IMR-90 (cell line): ENCODE results near the gene USP30. TPM values are rescaled to one million over a fixed set of nuclear protein-coding genes. Genes with fewer than 3 reads are reported as not detected.

Experiments
- ATAC-seq: fragments of 200-7000 bp; cut with Tn5 transposase; 2 replicates; pipeline ENCODE4 v1.9.1; 2020; ENCODE audit warnings: low read depth, mild to moderate bottlenecking, moderate library complexity
- BruUV-seq: library from RNA; stranded (reverse); fragments of 400-500 nt; replicated peaks from 2 replicates; lab custom pipeline; 2021; lab: Mats Ljungman, UMichigan
- CTCF ChIA-PET: fragments of 300-600 bp; formaldehyde crosslinking; extraction: SDS; loops from one replicate; lab custom pipeline; 2021; ENCODE audit warnings: antibody characterized with exemption; lab: Yijun Ruan, JAX
- POLR2A ChIA-PET: fragments of 300-600 bp; sonication (Branson Sonifier 250); formaldehyde crosslinking; loops from one replicate; lab custom pipeline; 2022; ENCODE audit warnings: antibody characterized with exemption; ENCODE audit not compliant: unreplicated experiment; lab: Charles Lee
- DNase-seq: peaks from one replicate; pipeline ENCODE4 v3.0.0; 2013
- H2AFZ ChIP-seq: replicated peaks from 2 replicates; pipeline ENCODE3; 2013; ENCODE audit warnings: low read length, mild to moderate bottlenecking; ENCODE audit not compliant: poor library complexity
- H2AK5ac ChIP-seq: 2 replicates; pipeline ENCODE4 v1.6.1; 2013; ENCODE audit warnings: low read depth, low read length, inconsistent platforms
- H2AK9ac ChIP-seq: replicated peaks from 2 replicates; pipeline ENCODE3; 2013; ENCODE audit warnings: mild to moderate bottlenecking, low read depth, low read length, moderate library complexity; ENCODE audit not compliant: poor library complexity
- H2BK120ac ChIP-seq: 2 replicates; pipeline ENCODE4 v1.6.1; 2013; ENCODE audit warnings: low read depth, low read length, inconsistent platforms
- H2BK15ac ChIP-seq: 3 replicates; pipeline ENCODE4 v1.6.1; 2013; ENCODE audit warnings: low read depth, low read length, inconsistent platforms
- H2BK20ac ChIP-seq: 2 replicates; pipeline ENCODE4 v1.6.1; 2013; ENCODE audit warnings: low read depth, mild to moderate bottlenecking, inconsistent platforms, low read length, moderate library complexity
- H2BK5ac ChIP-seq: 2 replicates; pipeline ENCODE4 v1.6.1; 2013; ENCODE audit warnings: mild to moderate bottlenecking, low read depth, low read length, inconsistent platforms; ENCODE audit not compliant: poor library complexity, severe bottlenecking
- H3K14ac ChIP-seq: replicated peaks from 2 replicates; pipeline ENCODE4 v1.6.1; 2013; ENCODE audit warnings: low read depth, low read length, inconsistent platforms
- H3K18ac ChIP-seq: 2 replicates; pipeline ENCODE4 v1.6.1; 2013; ENCODE audit warnings: low read depth, low read length, control low read depth
- H3K23ac ChIP-seq: 2 replicates; pipeline ENCODE4 v1.6.1; 2013; ENCODE audit warnings: low read depth, low read length, inconsistent platforms
- H3K27ac ChIP-seq: 2 replicates; pipeline ENCODE4 v1.5.1; 2013; ENCODE audit warnings: mild to moderate bottlenecking, control low read depth, low read length; ENCODE audit not compliant: insufficient read depth
- H3K27me3 ChIP-seq: 2 replicates; pipeline ENCODE4 v1.6.1; 2013; ENCODE audit warnings: low read length; ENCODE audit not compliant: control insufficient read depth, insufficient read depth
- H3K36me3 ChIP-seq: 2 replicates; pipeline ENCODE4 v1.6.1; 2013; ENCODE audit warnings: low read length, mixed read lengths; ENCODE audit not compliant: control insufficient read depth, insufficient read depth
- H3K4ac ChIP-seq: 2 replicates; pipeline ENCODE4 v1.6.1; 2013; ENCODE audit warnings: low read depth, low read length, inconsistent platforms
- H3K4me1 ChIP-seq: 2 replicates; pipeline ENCODE4 v1.6.1; 2013; ENCODE audit warnings: low read length, mixed read lengths; ENCODE audit not compliant: control insufficient read depth, insufficient read depth
- H3K4me2 ChIP-seq: 2 replicates; pipeline ENCODE4 v1.6.1; 2013; ENCODE audit warnings: low read depth, mild to moderate bottlenecking, control low read depth, low read length, moderate library complexity
- H3K4me3 ChIP-seq: 2 replicates; pipeline ENCODE4 v1.5.1; 2013; ENCODE audit warnings: low read depth, mild to moderate bottlenecking, control low read depth, low read length, moderate library complexity; ENCODE audit not compliant: insufficient read depth
- H3K56ac ChIP-seq: 2 replicates; pipeline ENCODE4 v1.6.1; 2013; ENCODE audit warnings: low read length, inconsistent platforms; ENCODE audit not compliant: insufficient read depth; ENCODE audit errors: extremely low read depth
- H3K79me1 ChIP-seq, 2 experiments: 2 replicates each; pipeline ENCODE4 v1.6.1; 2013; ENCODE audit warnings: low read length in 2 of 2, inconsistent platforms in 1 of 2, low read depth in 1 of 2
- H3K9ac ChIP-seq: 2 replicates; pipeline ENCODE4 v1.6.1; 2013; ENCODE audit warnings: low read depth, low read length, control low read depth
- H3K9me1 ChIP-seq: 2 replicates; pipeline ENCODE4 v1.6.1; 2013; ENCODE audit warnings: low read length, inconsistent platforms; ENCODE audit not compliant: insufficient read depth
- H3K9me3 ChIP-seq: 2 replicates; pipeline ENCODE4 v1.6.1; 2013; ENCODE audit warnings: low read length; ENCODE audit not compliant: control insufficient read depth, insufficient read depth
- H4K20me1 ChIP-seq: 2 replicates; pipeline ENCODE4 v1.6.1; 2013; ENCODE audit warnings: low read length, inconsistent platforms; ENCODE audit not compliant: insufficient read depth
- H4K5ac ChIP-seq: 2 replicates; pipeline ENCODE4 v1.6.1; 2013; ENCODE audit warnings: mild to moderate bottlenecking, low read depth, low read length, control low read depth
- H4K8ac ChIP-seq, 2 experiments: 2 replicates each; pipeline ENCODE4 v1.6.1; 2013; ENCODE audit warnings: low read depth in 2 of 2, low read length in 2 of 2, control low read depth in 1 of 2, inconsistent platforms in 1 of 2
- H4K91ac ChIP-seq: 2 replicates; pipeline ENCODE4 v1.6.1; 2013; ENCODE audit warnings: low read depth, low read length, inconsistent platforms; ENCODE audit not compliant: insufficient read depth
- BHLHE40 ChIP-seq: fragments of 150-350 bp; IDR thresholded peaks from 2 replicates; pipeline ENCODE4 v1.6.1; 2016; ENCODE audit warnings: mild to moderate bottlenecking, low read depth, low read length
- CHD1 ChIP-seq: IDR thresholded peaks from 2 replicates; pipeline ENCODE4 v1.6.1; 2012; ENCODE audit warnings: low read depth, low read length, improper control_type of control experiment
- FOS ChIP-seq: fragments of 150-350 bp; IDR thresholded peaks from 2 replicates; pipeline ENCODE4 v1.6.1; 2016; ENCODE audit warnings: low read depth, low read length
- MAZ ChIP-seq: IDR thresholded peaks from 2 replicates; pipeline ENCODE4 v1.6.1; 2012; ENCODE audit warnings: low read depth, mild to moderate bottlenecking, low read length, improper control_type of control experiment, moderate library complexity, borderline replicate concordance
- MXI1 ChIP-seq: IDR thresholded peaks from 2 replicates; pipeline ENCODE4 v1.6.1; 2012; ENCODE audit warnings: low read depth, mild to moderate bottlenecking, low read length, moderate library complexity, borderline replicate concordance
- RAD21 ChIP-seq: IDR thresholded peaks from 2 replicates; pipeline ENCODE4 v1.6.1; 2012; ENCODE audit warnings: low read length, improper control_type of control experiment
- RFX5 ChIP-seq: IDR thresholded peaks from 2 replicates; pipeline ENCODE4 v1.8.0; 2012; ENCODE audit warnings: low read depth, mild to moderate bottlenecking, low read length, moderate library complexity
- SMC3 ChIP-seq: fragments of 150-350 bp; IDR thresholded peaks from 2 replicates; pipeline ENCODE4 v1.6.1; 2016; ENCODE audit warnings: low read depth, mild to moderate bottlenecking, antibody characterized with exemption, low read length, moderate library complexity
- WGBS, 2 experiments: methylation state at CpG; one replicate each; pipeline versions ENCODE4 v1.1.5 to v1.1.7; 2013; ENCODE audit warnings: missing lambda C conversion rate in 2 of 2; ENCODE audit not compliant: insufficient read length in 1 of 2; ENCODE audit errors: extremely low coverage in 2 of 2; 5-methylcytosine and 5-hydroxymethylcytosine counted together
- dilution Hi-C: fragments of 300-500 bp; cut with HindIII; formaldehyde crosslinking; loops from one replicate; pipeline ENCODE4 v1.14.3; 2018; ENCODE audit warnings: low sequenced_read_pairs; ENCODE audit not compliant: unreplicated experiment
- in situ Hi-C: fragments of 300-500 bp; cut with MboI; formaldehyde crosslinking; loops from 3 replicates; pipeline ENCODE4 v1.14.3; 2019; ENCODE audit warnings: low sequenced_read_pairs, inconsistent platforms, mixed read lengths
- intact Hi-C: fragments of 100-400 bp; cut with micrococcal nuclease; formaldehyde crosslinking; loops from 2 replicates; pipeline ENCODE4 v1.10.0; 2022
- polyA plus RNA-seq, 3 experiments: library from polyadenylated mRNA; depleted of rRNA; stranded (reverse); fragments of >200 nt; gene quantifications; 2 replicates each; pipeline ENCODE4 v1.2.3, GENCODE V29; 2012; ENCODE audit warnings: low replicate concordance in 1 of 3
- total RNA-seq: library from RNA; depleted of rRNA; stranded (reverse); fragments of >200 nt; gene quantifications from 2 replicates; pipeline ENCODE4 v1.2.3, GENCODE V29; 2012

The USP30 gene
- total and polyA plus RNA-seq, 2 of the 4 experiments (the other 2 are of a cell fraction), result 10.4 to 11.2 TPM

DNA sequence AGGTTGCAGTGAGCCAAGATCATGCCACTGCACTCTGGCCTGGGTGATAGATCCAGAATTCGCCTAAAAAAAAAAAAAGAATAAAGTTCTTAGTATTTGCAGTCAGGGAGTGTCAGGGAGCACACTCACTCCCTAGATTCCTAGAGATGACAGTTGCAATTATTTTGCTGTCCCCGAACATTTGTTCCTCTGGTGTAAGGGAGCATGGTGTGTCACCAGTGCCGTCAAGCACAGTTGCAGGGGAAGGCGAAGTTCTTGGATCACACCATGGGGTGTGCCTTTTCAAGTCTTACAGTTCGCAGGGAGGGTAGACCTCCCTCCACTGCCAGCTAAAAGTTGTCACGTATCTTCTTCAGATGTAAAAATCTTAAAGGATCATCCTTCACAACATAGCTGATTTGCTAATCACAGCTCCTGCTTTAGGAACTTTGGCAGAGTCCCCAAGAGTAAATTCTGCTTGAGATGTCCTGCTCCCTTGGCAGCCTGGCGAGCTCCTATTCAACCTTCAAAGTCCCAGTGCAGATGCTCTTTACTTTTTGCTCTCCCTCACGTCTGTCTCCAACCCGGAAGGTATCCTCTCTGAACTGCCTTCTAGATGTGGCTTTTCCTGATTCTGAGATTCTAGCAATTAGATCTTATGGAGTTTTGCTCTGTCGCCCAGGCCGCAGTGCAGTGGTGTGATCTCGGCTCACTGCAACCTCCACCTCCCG lies 75.3 kb downstream of the USP30 start:
- no peak overlapping the region for H3K4me2 ChIP-seq

More for the DNA sequence above, 75.3 kb downstream of the USP30 start:
- H3K9ac ChIP-seq, result no peak overlapping the region
- no peak overlapping the region for H4K5ac ChIP-seq
- H2AK5ac ChIP-seq, result no peak overlapping the region
- DNase-seq, result no peak
- dilution Hi-C loops, result no loop called here
- no peak overlapping the region for H4K8ac ChIP-seq
- POLR2A ChIA-PET, result no interaction called here
- H3K56ac ChIP-seq, result no peak overlapping the region
- no peak overlapping the region for H2BK120ac ChIP-seq
- H3K9me3 ChIP-seq, result no peaks in the 10 kb centered on the region
- no peak overlapping the region for H3K14ac ChIP-seq
- CTCF ChIA-PET, result no interaction called here
- H3K4me3 ChIP-seq, result no peak overlapping the region
- H3K36me3 ChIP-seq, result no peaks in the 10 kb centered on the region
- in situ Hi-C loops, result no loop called here
- BruUV-seq, result no TSS peak
- H3K9me1 ChIP-seq, result no peaks in the 10 kb centered on the region
- intact Hi-C loops, result no loop called here
- H3K18ac ChIP-seq, result no peak overlapping the region
- H3K23ac ChIP-seq, result no peak overlapping the region
- no peak overlapping the region for H2AK9ac ChIP-seq
- H4K91ac ChIP-seq, result no peak overlapping the region
- peaks cover 4% of the 10 kb centered on the region; the same call in 1 of the 2 replicates for H3K4me1 ChIP-seq
- H3K79me1 ChIP-seq, result no peaks in the 10 kb centered on the region
- 89% methylated on average over 3 of the region's 13 CpGs; no CpG with 5 or more reads in 1 of the 2 experiments for WGBS, 2 experiments
- H2BK15ac ChIP-seq, result no peak overlapping the region
- TF ChIP-seq RAD21 (no peak), MXI1 (no peak), FOS (no peak), BHLHE40 (no peak), CHD1 (no peak), MAZ (no peak), SMC3 (no peak), RFX5 (no peak)
- H2AFZ ChIP-seq, result no peak overlapping the region
- peaks cover 8% of the 10 kb centered on the region for H3K27me3 ChIP-seq
- H3K4ac ChIP-seq, result no peak overlapping the region
- no peak for ATAC-seq
- no peak overlapping the region for H2BK5ac ChIP-seq
- H4K20me1 ChIP-seq, result no peaks in the 10 kb centered on the region
- no peak overlapping the region for H2BK20ac ChIP-seq
- H3K27ac ChIP-seq, result no peak overlapping the region
